ENCODE results near the gene VTN.

Gene VTN

GRCh38 chr17:28370035-28370743 is at the start of gene VTN:
Gene VTN (minus strand): TSS chr17:28370307. CDS start chr17:28370203, 104 bp downstream.
- DNase-seq: no peak

- peak; percentile 50 for DNase-seq
Observed at GRCh38 chr17:28416703-28417311, 46.7 kb upstream of the VTN start.

GRCh38 chr17:28415886-28416285 is 45.8 kb upstream of the VTN start:
- DNase-seq: no peak

- DNase-seq: no peak
Observed at GRCh38 chr17:28413804-28414203, 43.7 kb upstream of the VTN start.

- DNase-seq: no peak
Observed at GRCh38 chr17:28412099-28412498, 42.0 kb upstream of the VTN start.

- no peak for DNase-seq
Observed at GRCh38 chr17:28407974-28408306, 37.8 kb upstream of the VTN start.

GRCh38 chr17:28407130-28407973 is 37.2 kb upstream of the VTN start:
- DNase-seq: no peak

GRCh38 chr17:28406473-28406814 is 36.3 kb upstream of the VTN start:
- DNase-seq: no peak

GRCh38 chr17:28405632-28406472 is 35.7 kb upstream of the VTN start, which contains the start of gene SLC46A1:
Gene SLC46A1 (minus strand): TSS chr17:28406212. CDS start chr17:28406114, 98 bp downstream.
- DNase-seq: no peak

GRCh38 chr17:28404812-28405570 is 34.9 kb upstream of the VTN start:
- no peak for DNase-seq

GRCh38 chr17:28404461-28404811 is 34.3 kb upstream of the VTN start:
- DNase-seq: no peak

- DNase-seq: no peak
Observed at GRCh38 chr17:28404007-28404406, 33.9 kb upstream of the VTN start.

- no peak for DNase-seq
Observed at GRCh38 chr17:28402844-28403243, 32.7 kb upstream of the VTN start.

GRCh38 chr17:28402224-28402630 is 32.1 kb upstream of the VTN start:
- DNase-seq: no peak

GRCh38 chr17:28399808-28400207 is 29.7 kb upstream of the VTN start:
- no peak for DNase-seq

- no peak for DNase-seq
Observed at GRCh38 chr17:28398280-28398981, 28.3 kb upstream of the VTN start.

- DNase-seq: no peak
Observed at GRCh38 chr17:28397687-28398279, 27.7 kb upstream of the VTN start.

GRCh38 chr17:28397275-28397674 is 27.2 kb upstream of the VTN start:
- no peak for DNase-seq

GRCh38 chr17:28396635-28397239 is 26.6 kb upstream of the VTN start:
- no peak for DNase-seq

GRCh38 chr17:28395968-28396367 is 25.9 kb upstream of the VTN start:
- DNase-seq: no peak

GRCh38 chr17:28395426-28395825 is 25.3 kb upstream of the VTN start:
- DNase-seq: no peak
